Measurements from ENCODE around the gene CEACAM4. TPM values are rescaled to one million over a fixed set of nuclear protein-coding genes. Genes with fewer than 3 reads are reported as not detected.
"Not testable (repeated sequence)": the region's sequence is repeated elsewhere in the genome, so short reads cannot be mapped to it uniquely, and the experiment has no call there.

The CEACAM4 gene
- total RNA-seq, 1 donor from 2014 or later: not detected

- Mint-ChIP-seq H3K4me3 (ENCODE audit: unreplicated experiment) (no peak overlapping the region), H3K9me3 (ENCODE audit: low read depth) (peaks cover 25% of the 10 kb centered on the region), H3K36me3 (ENCODE audit: low read depth) (no peaks in the 10 kb centered on the region), H3K27me3 (ENCODE audit: low read depth) (peaks cover 3% of the 10 kb centered on the region), H3K4me1 (ENCODE audit: low read depth) (no peaks in the 10 kb centered on the region), H3K27ac (ENCODE audit: unreplicated experiment) (no peak overlapping the region)
- no peak for DNase-seq (ENCODE audit: low spot score)
- no peak for TF ChIP-seq CTCF (IDR thresholded peaks at IDR 0.05)
These were observed 40.8 kb downstream of the CEACAM4 start for GRCh38 chr19:41586064-41586463.

- Mint-ChIP-seq H3K4me3 (ENCODE audit: unreplicated experiment) (no peak overlapping the region), H3K36me3 (ENCODE audit: low read depth) (no peaks in the 10 kb centered on the region), H3K9me3 (ENCODE audit: low read depth) (peaks cover 32% of the 10 kb centered on the region), H3K4me1 (ENCODE audit: low read depth) (no peaks in the 10 kb centered on the region), H3K27ac (ENCODE audit: unreplicated experiment) (no peak overlapping the region), H3K27me3 (ENCODE audit: low read depth) (peaks cover 3% of the 10 kb centered on the region)
- no peak for TF ChIP-seq CTCF (IDR thresholded peaks at IDR 0.05)
- DNase-seq (ENCODE audit: low spot score): no peak
These were observed 41.9 kb downstream of the CEACAM4 start for GRCh38 chr19:41584931-41585330.

- H3K4me1 Mint-ChIP-seq (ENCODE audit: low read depth): no peaks in the 10 kb centered on the region
- H3K27ac Mint-ChIP-seq (ENCODE audit: unreplicated experiment): no peak overlapping the region
- no peak overlapping the region for H3K4me3 Mint-ChIP-seq (ENCODE audit: unreplicated experiment)
- H3K36me3 Mint-ChIP-seq (ENCODE audit: low read depth): no peaks in the 10 kb centered on the region
- peaks cover 32% of the 10 kb centered on the region for H3K9me3 Mint-ChIP-seq (ENCODE audit: low read depth)
- TF ChIP-seq CTCF (IDR thresholded peaks at IDR 0.05): no peak
- H3K27me3 Mint-ChIP-seq (ENCODE audit: low read depth): peaks cover 3% of the 10 kb centered on the region
- no peak for DNase-seq (ENCODE audit: low spot score)
These were observed 42.5 kb downstream of the CEACAM4 start for GRCh38 chr19:41584260-41584810.

- peaks cover 32% of the 10 kb centered on the region for H3K9me3 Mint-ChIP-seq (ENCODE audit: low read depth)
- H3K27me3 Mint-ChIP-seq (ENCODE audit: low read depth); H3K4me1 Mint-ChIP-seq (ENCODE audit: low read depth); H3K27ac Mint-ChIP-seq (ENCODE audit: unreplicated experiment); H3K4me3 Mint-ChIP-seq (ENCODE audit: unreplicated experiment); H3K36me3 Mint-ChIP-seq (ENCODE audit: low read depth); DNase-seq (ENCODE audit: low spot score): not testable (repeated sequence)
These were observed 44.2 kb downstream of the CEACAM4 start for GRCh38 chr19:41582577-41583182.

- H3K27ac Mint-ChIP-seq (ENCODE audit: unreplicated experiment); H3K4me3 Mint-ChIP-seq (ENCODE audit: unreplicated experiment); H3K4me1 Mint-ChIP-seq (ENCODE audit: low read depth); H3K36me3 Mint-ChIP-seq (ENCODE audit: low read depth); H3K27me3 Mint-ChIP-seq (ENCODE audit: low read depth); DNase-seq (ENCODE audit: low spot score): not testable (repeated sequence)
- peaks cover 32% of the 10 kb centered on the region for H3K9me3 Mint-ChIP-seq (ENCODE audit: low read depth)
These were observed 45.8 kb downstream of the CEACAM4 start for GRCh38 chr19:41581068-41581467.

DNA sequence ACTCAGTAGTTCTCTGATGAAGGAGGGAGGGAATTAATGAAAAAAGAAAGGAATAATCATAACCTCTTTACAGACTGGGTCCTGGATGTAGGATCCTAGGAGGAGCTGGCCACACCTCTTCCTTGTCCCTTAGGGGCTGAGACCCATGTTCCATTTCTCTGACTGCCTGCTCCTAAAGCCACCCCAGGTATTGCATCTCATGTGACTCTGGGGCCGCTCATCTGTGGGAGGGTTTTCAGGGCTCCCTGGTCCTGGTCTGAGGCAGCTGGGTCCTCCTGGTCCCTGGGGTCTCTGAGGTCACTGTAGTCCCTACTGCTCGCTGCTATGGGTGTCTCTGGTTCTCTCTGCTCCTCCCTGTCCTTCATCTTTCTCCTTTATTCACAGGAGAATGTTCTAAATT lies 48.0 kb downstream of the CEACAM4 start:
- DNase-seq (ENCODE audit: low spot score): no peak
- peaks cover 17% of the 10 kb centered on the region for H3K27me3 Mint-ChIP-seq (ENCODE audit: low read depth)

More for the DNA sequence above, 48.0 kb downstream of the CEACAM4 start:
- Mint-ChIP-seq H3K27ac (ENCODE audit: unreplicated experiment) (no peak overlapping the region), H3K4me3 (ENCODE audit: unreplicated experiment) (no peak overlapping the region), H3K36me3 (ENCODE audit: low read depth) (no peaks in the 10 kb centered on the region), H3K4me1 (ENCODE audit: low read depth) (no peaks in the 10 kb centered on the region), H3K9me3 (ENCODE audit: low read depth) (peaks cover 31% of the 10 kb centered on the region)
- no peak for TF ChIP-seq CTCF (IDR thresholded peaks at IDR 0.05)

All from chondrocyte (in vitro differentiated cells).